NCI-H1930 (cell line): Measurements from ENCODE around the gene ANTXR2.
"Not testable (repeated sequence)": the region's sequence is repeated elsewhere in the genome, so short reads cannot be mapped to it uniquely, and the experiment has no call there.

ENCODE experiments used
- DNase-seq, 2 experiments: peaks; one replicate each; lab custom pipeline; 2025; lab: John Stamatoyannopoulos, UW

The ANTXR2 gene

DNA sequence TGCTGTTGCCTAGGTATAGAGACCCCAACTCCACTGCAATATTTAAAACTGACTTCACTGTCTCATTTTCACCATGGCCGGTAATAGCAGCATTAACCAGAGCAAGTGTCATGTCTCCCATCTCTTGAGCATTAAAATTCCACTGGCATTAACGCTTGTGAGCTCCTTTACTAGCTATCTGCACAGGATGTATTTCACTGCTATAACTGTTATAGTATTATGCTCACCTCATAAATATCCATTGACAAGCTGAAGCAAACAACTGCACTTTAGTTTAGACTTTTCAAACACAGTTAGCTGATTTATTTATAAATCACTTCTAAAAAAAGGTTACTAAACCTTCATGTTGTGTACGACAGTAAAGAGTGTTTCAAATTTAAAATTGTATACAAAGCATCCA is 157.8 kb downstream of the ANTXR2 start:
- no peak for DNase-seq

DNA sequence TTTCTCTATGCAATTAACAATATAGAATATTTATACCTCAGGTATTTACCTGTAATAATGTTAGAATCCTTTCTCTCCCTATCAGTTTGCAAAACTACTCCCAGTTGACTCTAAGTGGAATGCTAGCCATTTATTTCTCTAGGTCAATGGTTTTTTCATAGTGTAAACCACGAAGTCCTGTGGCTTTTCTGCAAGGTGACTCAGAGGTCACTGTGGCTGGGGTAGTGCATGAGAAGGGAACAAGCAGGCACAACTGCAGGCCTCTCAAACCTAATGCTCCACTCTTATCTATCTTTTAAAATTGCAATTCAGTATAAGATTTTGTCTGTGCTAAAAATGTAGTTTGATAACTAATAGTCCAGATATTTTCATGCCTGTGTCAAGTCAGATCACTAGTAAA is 159.4 kb downstream of the ANTXR2 start:
- DNase-seq = no peak

DNA sequence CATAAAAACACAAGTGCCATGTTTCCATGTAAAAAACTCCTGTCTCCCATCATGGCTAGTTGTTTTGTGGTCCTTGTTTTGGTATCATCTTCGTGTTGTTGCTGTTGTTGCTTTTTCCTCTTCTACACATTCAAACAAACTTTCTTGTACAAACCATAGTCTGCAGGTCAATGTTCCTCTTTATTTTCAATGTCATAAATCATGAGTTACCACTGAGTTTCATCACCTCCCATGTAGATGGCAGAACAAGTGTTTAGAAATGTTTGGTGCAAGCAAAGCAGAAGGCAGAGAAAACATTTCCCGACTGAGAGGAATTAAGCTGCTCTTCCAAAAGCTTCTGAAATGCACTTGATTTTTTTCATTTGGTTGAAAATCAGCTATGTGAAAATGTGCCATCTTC is 166.0 kb downstream of the ANTXR2 start:
- no peak for DNase-seq

DNA sequence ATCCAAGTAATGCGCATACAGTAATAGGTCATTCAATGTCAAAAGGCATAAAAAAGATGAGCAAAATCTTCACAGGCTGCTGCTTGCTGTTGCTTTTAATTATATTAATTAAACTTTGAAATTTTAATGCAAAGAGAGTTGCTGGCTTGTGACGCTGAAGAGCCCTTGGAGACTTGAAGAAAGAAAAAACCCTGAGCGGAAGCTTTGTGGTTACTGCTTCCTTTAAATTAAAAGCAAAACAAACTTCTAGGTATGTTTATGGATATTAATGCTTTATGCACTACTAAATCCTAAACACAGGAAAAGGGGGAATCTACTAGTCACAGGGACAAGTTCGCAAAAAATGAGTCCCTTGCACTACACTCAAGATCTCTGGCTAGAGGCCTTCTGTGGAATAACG is 166.7 kb downstream of the ANTXR2 start:
- no peak for DNase-seq

DNA sequence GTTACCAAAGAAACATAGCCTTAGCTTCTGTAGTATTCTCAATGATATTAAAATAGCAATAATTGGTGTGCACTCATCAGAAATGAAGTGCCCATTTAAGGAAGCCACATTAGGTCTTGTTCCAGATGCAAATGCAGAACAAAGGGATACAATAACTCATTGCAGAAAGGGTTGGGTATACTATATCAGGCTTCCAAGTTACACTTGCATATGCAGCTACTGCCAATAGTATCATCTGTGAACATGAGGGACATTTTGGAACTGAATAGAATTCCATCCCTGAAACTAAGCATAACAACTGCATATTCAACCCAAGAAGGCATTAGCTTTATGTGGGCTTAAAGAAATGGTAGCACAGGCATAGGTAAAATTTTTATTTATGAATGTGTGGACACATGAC is 167.8 kb downstream of the ANTXR2 start:
- no peak for DNase-seq

DNA sequence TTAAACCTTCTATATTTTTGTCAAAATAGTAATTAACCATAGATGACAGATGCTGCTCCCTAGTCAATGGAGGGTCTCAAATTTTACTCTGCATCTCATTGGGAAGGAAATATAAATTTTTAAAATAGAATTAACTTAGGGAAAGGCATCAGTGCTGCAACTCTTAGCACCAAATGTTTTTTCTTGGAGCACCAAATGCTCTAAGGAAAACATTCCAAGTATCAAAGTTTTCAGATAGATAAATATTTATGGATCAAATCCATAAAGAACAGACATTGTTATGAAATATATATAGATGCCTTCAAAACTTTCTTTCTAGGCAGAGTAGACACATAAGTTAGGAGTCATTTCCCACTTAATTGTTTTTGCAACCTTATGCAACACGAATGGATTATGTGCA is 168.7 kb downstream of the ANTXR2 start:
- DNase-seq = no peak

DNA sequence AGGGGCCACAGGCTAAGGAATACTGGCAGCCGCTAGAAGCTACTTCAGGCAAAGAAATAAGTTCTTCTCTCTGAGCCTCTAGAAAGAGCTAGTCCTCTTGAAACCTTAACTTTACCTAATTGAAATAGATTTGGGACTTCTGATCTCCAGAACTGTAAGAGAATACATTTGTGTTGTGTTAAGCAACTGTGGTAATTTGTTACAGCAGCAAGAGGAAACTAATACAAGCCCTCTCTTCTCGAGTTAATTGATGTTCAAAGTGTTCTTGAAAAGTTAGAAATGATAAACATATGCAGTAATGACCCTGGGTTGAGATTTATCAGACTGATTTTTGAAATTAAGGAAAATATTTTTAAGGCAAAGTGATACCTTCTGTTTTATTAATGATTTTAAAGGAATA is 172.8 kb downstream of the ANTXR2 start:
- no peak for DNase-seq

DNA sequence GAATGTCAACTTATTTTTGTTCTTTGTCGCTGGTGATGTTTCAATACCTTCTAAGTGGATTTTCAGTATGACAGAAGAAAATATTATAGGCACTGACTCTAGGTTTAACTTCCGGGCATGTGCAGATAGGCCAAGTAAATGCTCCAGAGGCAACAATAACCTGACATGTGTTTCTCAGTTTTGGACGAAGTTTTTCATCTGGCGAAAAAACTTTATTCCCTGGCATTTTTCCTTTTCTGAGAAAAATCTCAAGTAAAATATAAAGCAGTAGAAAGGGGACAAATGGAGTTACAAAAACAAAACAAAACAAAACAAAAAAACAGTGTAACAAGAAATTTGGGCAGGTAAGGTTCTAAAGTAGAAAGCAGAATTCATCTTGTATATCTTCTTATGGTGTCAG is 173.5 kb downstream of the ANTXR2 start:
- no peak for DNase-seq

DNA sequence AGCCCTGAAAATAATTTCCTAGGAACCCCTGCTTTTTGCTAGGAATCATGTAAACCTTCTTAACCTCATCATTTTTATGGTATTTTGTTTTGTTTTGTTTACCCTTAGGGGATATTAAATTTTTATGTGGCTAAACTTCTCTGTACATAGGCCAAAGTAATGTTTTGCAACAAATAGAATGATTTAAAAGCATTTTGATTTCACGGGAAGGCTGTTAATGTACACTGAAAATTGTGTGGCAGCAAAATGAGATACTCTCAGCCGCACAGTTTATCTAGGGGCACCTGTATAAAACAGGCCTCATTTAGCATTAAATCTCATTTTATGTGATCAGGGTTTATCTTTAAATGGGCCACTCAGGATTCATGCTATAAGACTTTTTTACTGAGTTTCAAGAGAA is 175.0 kb downstream of the ANTXR2 start:
- no peak for DNase-seq

DNA sequence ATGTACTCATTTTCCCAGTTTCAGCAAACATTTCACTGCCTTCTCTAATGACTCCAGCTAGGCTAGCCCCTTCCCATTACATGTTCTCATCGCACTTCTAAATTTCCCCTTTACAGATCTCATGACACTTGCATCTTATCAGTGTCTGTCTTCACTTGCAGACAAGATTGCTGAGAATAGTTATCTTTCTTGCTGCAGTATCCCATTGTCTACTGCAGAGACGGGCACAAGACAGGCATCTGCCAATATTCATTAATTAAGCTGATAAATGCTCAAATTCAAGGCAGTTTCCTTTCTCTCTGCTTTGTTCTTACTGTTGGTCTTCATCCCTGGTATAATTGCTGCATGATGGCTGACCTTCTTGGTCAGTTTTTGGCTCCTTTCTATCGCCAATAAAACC is 175.9 kb downstream of the ANTXR2 start:
- DNase-seq = no peak

DNA sequence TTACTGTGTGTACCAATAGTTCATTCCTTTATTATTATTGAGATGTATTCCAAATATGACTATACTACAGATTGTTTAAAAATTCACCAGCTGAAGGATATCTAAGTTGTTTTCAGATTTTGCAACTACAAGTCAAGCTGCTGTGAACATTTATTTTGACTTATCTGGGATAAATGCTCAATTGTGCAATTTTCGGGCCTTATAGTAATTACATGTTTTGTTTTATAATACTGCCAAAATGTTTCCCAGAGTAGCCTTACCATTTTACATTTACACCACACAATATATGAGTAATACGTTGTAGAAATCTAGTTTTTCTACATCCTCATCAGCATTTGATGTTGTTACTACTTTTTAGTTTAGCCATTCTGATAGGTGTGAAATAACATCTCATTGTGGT is 179.6 kb downstream of the ANTXR2 start:
- DNase-seq = no peak

DNA sequence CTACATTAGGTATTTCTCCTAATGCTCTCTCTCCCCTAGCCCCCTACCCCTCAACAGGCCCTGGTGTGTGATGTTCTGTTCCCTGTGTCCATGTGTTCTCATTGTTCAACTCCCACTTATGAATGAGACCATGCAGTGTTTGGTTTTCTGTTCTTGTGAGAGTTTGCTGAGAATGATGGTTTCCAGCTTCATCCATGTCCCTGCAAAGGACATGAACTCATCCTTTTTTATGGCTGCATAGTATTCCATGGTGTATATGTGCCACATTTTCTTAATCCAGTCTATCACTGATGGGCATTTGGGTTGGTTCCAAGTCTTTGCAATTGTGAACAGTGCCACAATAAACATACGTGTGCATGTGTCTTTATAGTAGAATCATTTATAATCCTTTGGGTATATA is 184.0 kb downstream of the ANTXR2 start:
- not testable (repeated sequence) for DNase-seq

DNA sequence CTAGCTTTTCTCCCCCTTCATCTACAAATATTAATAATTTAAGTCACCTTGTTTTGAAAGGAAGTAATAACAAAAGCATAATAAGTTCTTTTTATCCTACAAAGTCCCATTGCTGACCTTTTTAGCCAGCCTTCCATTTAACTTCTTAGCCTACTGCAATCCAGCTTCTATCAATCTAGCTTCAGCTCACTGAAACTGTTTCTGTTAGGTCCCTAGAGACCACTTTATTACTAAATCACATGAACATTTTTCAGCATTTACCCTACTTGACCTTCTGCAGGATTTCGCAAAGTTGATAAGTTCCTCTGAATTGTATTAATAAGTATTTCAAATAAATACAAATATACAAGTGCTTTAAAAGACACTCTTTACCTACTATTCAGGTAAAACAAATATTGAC is 186.5 kb downstream of the ANTXR2 start:
- no peak for DNase-seq

DNA sequence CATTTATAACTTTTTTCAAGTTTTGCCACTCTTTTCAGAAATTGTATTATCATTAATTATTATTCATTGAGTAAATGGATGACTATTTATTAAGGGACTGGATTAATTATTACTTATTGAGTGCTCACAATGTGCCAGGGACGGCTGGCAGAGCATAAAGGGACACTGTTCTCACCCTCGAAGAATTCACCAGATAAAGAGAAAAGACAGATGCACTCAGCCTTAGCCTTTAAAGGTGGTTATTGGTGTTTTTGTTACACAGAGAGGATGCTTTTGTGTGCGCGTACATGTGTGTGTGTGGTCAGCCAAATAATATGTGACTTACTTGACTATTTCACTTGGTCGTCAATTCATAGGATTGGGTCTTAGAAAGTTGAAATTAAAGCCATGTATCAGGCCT is 187.0 kb downstream of the ANTXR2 start:
- DNase-seq = no peak

DNA sequence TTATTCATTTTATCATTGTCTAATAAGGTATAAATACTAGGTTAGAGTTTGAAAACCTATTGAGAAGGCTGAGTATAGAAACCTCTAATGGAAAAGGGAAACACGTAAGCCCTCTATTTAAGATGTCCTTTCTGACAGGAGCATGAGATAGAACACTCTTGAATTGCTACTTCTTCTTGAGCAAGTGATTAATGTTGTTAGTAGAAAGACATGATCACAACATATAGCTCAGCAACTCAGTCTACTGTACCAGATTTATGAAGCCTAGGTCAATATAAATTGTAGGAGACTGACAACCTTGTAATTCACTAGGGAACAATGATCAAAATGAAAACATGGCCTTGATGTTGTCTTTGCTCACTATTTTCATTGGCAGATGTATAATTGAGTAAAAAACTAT is 189.7 kb downstream of the ANTXR2 start:
- no peak for DNase-seq

DNA sequence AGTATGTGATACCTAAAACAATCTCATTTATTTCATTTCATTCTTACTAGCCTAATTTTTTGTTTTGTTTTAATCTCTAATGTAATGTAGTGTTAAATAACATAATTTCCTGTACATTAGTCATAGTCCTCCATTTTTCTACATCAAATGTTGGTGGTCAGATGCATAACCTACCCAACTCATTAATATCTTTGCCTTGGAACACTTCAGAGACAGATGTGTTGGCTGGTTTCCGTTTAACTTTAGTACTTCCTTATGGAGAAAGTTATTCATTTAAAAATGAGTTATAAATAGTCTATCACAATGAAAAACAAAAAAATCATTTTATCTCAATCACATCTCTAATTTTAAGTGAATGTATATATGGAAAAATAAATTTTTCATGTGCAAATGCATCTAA is 190.2 kb downstream of the ANTXR2 start:
- DNase-seq = no peak

DNA sequence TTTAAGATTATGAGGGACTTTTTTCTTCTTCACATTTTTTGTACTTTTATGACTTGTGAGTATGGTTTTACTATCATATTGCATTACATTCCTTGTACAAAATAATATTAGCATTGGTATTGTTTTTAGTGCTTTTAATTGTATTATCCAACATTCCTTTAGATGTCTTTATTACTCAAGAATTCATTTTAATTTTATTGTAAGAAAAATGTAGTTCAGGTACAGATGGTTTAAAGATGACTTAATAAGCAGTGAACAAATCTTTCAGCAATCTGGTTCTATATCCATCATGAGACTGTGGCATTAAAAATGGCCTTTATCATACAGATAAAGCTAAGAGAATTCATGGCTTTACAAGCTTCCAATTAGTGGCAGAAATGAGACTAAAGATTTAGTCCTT is 191.6 kb downstream of the ANTXR2 start:
- no peak for DNase-seq

DNA sequence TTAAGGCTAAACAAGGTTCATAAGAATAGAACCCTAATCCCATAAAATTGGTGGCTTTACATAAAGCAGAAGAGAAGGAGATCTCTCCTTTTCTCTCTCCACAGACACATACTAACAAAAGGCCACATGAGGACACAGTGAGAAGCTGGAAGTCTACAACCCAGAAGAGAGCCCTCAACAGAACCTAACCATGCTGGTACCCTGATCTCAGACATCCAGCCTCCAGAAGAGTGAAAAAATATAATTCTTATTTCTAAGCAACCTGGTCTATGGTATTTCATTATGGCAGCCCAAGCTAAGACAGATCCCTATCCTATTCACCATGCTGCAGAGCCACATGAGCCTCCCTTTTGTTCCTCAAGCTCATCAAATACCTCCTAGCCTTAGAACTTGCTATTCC is 195.5 kb downstream of the ANTXR2 start:
- DNase-seq = no peak

DNA sequence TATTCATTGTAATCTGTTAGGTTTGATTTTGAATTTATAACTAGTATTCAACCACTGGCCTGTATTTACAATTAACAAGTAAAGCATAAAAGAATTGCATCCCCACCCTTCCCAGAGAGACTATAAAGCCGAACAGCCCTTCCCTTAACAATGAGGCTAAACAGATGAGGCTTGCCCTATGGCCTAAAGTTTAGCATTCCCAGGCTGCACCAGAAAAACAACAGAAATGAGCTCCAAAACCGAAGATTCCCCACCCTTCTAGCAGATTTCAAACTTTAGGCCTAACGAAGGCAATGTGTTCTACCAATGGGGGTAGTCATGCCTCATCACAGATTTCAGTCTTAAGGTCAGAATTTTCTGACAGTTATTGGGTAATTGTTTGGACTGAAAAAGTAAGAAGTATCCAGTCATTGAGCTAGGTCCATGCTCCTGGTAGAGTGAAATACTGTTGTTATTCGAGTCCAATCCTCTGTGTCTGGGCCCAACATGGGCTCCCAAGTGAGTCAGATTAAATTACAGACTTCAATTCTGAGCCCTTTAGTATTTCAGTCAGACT is 197.6 kb downstream of the ANTXR2 start:
- DNase-seq = no peak

DNA sequence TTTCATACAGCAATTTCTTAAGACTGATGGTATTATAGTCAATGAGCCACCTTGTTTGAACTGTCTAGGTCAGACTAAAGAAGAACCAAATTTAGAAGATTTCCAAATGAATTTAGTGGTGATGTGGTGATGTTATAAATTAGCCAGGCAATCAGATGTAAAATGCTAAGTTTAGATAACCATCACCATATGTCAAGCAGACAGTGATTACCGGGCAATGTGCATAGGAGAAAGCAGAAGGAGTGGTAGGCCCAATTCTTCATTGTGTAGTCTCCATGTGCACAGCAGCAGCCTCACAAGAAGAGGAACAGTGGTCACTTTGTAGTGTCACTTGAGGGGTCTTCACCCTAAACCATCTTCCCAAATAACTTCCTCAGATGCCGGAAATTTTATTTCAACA is 198.8 kb downstream of the ANTXR2 start:
- no peak for DNase-seq

DNA sequence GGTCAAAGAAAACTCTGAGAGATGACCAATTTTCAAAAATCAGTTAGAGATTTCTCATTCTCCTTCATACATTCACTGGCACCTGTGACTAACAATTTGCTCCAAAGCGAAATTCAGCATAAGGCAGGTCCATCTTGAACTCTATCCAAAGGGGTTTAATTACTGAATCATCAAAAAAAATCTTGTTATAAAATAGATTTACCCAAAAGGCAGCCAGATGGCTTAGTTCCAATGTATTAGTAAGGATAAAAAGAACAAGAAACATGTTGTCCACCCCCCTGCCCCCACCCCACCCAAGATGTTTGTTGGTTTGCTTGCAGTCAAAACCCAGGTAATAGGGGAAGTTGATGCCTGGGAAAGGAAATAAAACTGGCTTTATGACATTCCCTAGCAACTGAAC is 200.3 kb downstream of the ANTXR2 start:
- no peak for DNase-seq

DNA sequence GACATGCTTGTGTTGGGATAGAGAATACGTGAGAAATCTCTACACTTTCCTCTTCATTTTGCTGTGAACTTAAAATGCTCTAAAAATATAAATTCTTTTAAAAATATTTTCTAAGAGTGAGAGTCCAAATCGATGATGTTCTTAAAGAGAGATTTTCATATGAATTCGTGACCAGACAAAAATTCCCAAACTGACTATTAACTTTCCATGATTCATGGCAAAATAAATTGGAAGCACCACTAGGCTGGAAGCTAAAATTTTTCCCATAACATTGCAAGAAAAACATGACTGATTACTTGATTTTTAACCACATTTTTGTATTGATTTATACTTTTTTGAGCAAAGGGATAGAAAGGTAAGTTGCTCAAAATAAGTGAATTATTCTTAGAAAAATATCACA is 201.1 kb downstream of the ANTXR2 start:
- no peak for DNase-seq

DNA sequence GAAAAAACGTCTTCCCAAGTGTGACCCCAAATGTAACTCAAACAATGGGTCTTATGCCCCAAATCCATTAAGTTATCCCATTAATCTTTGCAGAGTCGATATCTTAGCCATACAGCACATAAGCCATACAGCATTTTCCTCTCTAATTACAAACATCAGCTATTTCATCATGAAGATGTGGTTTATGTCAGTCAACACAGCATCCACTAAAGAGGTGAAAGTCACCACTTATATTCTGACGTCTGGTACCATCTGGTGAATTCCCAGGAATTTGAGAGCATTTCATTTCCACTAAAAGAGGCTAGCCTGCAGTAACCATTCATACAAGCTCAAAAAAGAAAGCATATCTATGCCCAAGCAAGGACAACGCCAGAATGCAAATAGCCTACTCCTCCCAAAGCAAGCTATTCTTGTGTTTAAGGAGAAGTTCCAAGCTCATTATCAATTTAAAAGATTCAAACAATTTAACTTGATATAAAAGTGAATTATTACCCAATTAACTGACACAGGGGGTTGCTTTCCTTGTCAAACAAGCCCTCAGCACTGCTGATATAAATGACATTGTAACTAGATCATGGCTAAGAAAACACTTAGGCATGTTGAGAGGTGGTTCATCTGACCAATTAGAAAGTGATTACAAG is 203.3 kb downstream of the ANTXR2 start:
- DNase-seq = no peak

DNA sequence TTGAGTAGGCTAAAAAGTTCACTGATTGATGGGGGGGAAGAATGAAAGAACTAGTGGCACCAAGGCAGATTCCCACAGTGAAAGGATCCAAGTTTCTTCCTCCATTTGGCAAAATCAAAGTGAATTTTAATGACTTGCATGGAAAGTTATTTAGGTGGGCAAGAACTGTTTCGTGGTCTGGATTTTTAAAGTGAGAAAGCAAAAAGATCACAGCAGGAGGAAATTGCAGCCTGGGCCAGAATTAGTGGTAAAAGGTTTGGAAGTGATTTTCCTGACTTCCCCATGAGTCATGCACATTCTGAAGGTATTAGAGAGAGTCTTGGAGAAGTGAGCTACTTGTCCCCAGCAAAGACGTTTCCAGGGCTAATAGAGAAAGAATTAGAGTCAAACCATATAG is 207.8 kb downstream of the ANTXR2 start:
- no peak for DNase-seq
